ENCODE measurements around the gene SVOP.
"Not testable (repeated sequence)": the region's sequence is repeated elsewhere in the genome, so short reads cannot be mapped to it uniquely, and the experiment has no call there.

SVOP gene

GRCh38 chr12:108879615-108880254 is 141.1 kb downstream of the SVOP start, which contains the start of gene DAO:
TSS of gene DAO (plus strand) at chr12:108880092. CDS start at chr12:108885007, 4,915 bp downstream.
- no peak for DNase-seq

- DNase-seq = no peak
Observed at GRCh38 chr12:108876550-108876949, 144.3 kb downstream of the SVOP start.

- DNase-seq = no peak
Observed at GRCh38 chr12:108875682-108876361, 145.0 kb downstream of the SVOP start.

GRCh38 chr12:108875280-108875679 is 145.6 kb downstream of the SVOP start:
- DNase-seq = no peak

GRCh38 chr12:108868781-108869180 is 152.1 kb downstream of the SVOP start:
- DNase-seq = no peak

- DNase-seq = not testable (repeated sequence)
Observed at GRCh38 chr12:108866083-108866482, 154.8 kb downstream of the SVOP start.

GRCh38 chr12:108865169-108865568 is 155.7 kb downstream of the SVOP start:
- no peak for DNase-seq

GRCh38 chr12:108862588-108862959 is 158.3 kb downstream of the SVOP start:
- DNase-seq = no peak

- DNase-seq = no peak
Observed at GRCh38 chr12:108861878-108862587, 158.8 kb downstream of the SVOP start.

GRCh38 chr12:108860443-108860842 is 160.4 kb downstream of the SVOP start:
- DNase-seq = no peak

GRCh38 chr12:108859923-108860291 is 161.0 kb downstream of the SVOP start:
- no peak for DNase-seq

- DNase-seq = not testable (repeated sequence)
Observed at GRCh38 chr12:108859141-108859922, 161.5 kb downstream of the SVOP start.

GRCh38 chr12:108858311-108859074 is 162.4 kb downstream of the SVOP start:
- DNase-seq = no peak

Measured in left hindlimb (tissue), 1 donor.